ENCODE data around the gene HTR3E.

GRCh38 chr3:184126006-184126405 is 29.1 kb downstream of the HTR3E start:
- no peak for TF ChIP-seq CTCF (IDR thresholded peaks at IDR 0.05; ENCODE audit: low read length)
- no peak for TF ChIP-seq EZH2 (IDR thresholded peaks at IDR 0.05; ENCODE audit: borderline replicate concordance, low read length)
